T1000 (cell line): Measurements from ENCODE around the gene LRRC7.
A peak's percentile ranks its signal among the peaks of the same experiment; 100 is the strongest.
"Not testable (repeated sequence)": the region's sequence is repeated elsewhere in the genome, so short reads cannot be mapped to it uniquely, and the experiment has no call there.

ENCODE experiments used
- DNase-seq: peaks from one replicate; lab custom pipeline; 2025; ENCODE audit warnings: mixed read lengths; lab: John Stamatoyannopoulos, UW

LRRC7 gene

GRCh38 chr1:70042090-70042731, 474.5 kb downstream of the LRRC7 start:
- DNase-seq: no peak

DNA sequence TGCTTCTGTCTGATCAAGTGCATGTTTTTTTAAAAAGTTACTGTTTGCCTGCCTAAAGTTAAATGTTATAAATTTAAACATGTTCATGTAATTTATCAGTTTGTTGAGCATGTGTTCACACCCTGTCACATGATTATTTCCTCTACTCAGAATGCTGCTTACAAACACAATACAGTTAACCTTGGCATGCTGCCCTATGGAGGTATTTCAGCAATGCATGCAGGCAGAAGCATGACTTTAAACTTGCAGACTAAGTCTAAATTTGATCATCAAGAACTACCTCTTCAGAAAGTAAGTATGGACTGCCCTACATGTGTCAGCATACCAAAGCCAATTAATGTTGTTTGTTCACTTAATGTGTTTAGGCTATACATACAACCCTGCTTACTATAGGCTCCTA, 476.1 kb downstream of the LRRC7 start:
- DNase-seq: peak; percentile 3

DNA sequence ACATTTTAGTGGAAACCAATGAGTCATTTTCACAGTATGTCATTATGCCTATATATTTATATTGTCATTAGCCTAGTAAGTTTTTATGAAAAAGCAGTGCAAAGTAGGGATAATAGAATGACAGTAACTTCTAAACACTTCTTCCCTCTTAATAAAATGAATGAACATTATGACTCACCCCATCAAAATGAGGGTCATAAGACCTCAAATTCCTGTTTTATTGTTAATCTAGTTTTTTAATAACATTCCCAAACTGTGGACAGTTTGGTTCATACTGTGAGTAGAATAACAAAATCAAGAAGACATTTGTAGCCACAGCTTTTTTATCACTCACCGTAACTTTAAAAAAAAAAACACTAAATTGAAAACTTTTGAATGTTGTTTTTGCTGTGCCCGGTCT, 477.1 kb downstream of the LRRC7 start:
- DNase-seq: no peak

DNA sequence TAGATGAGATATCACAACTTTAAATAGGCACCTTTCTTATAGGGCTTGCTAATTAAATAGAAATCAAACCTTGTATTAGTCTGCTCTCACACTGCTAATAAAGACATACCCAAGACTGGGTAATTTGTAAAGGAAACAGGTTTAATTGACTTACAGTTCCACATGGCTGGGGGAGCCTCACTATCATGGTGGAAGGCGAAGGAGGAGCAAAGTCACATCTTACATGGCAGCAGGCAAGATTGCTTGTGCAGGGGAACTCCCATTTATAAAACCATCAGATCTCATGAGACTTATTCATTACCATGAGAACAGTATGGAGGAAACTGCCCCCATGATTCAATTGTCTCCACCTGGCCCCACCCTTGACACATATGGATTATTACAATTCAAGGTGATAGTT, 477.9 kb downstream of the LRRC7 start:
- DNase-seq: not testable (repeated sequence)

DNA sequence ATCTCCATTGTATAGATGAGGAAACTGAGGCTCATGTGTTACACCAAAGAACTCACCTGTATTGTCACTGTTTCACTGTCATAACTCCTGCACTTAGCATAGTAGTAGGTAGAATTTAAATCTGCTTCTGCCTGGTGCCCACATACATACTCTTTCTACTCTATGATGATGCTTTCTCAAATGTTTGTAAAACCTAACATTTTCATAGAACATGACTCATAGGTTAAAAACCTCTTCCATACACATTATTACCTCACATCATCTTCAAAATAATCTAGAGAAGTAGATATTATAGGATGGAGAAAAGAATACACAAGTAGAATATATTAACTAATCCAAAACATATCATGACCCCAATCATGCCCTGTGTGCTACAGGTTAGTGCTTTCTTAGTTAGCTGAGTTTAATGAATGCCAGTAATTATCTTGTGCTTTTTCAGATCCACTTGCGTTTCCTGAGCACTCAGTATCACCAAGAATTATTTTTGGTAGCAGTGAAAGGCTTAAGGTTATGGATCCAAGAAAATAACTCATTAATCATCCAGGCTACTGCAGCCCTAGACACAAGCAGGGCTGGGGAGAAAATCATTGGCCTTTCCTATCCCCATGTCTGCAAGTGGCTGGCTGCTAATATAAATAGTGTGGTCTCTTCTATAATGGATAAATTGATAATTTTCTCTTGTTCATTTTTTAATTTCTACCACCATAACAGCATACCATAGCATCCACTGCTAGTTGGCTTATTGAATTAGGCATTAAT, 480.8 kb downstream of the LRRC7 start:
- DNase-seq: no peak

- DNase-seq: no peak
These were observed 484.2 kb downstream of the LRRC7 start for GRCh38 chr1:70051926-70052325.

DNA sequence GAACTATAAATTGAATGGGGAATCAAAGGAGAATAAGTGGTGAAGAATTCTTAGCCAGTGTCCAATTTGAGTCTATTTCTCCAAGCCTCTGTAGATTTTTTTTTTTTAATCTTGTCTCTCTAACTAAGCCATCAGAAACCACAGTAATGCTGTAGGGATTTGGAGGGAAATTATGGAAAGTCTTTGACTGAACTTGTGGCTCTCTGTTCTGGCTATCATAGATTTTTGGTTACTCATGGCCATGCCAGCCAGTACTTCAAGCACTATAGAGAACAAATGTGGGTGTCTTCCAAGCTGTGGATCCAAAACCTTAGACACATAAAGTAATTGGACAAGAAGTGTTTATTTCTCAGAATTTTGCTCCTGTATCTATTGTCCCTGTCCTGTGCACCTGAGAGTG, 489.8 kb downstream of the LRRC7 start:
- DNase-seq: no peak

DNA sequence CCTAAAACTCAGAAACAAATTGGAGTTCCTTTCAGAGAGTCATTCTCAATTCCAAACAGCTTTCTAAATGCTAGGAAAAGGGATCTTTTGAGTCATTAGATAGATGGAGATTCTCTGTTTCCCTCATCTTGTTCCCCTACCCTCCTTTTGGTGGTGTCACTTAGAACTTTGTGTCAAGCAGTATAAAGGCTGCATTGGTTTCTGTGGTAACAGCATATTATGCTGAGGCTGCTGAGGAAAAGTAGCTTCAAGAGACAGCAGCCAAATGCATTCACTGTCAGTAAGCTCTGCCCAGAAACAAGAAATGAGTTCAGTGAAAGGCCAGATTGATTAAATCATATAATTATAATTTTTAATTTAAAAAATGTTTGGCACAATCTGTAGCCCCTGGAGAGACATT, 493.5 kb downstream of the LRRC7 start:
- DNase-seq: no peak

DNA sequence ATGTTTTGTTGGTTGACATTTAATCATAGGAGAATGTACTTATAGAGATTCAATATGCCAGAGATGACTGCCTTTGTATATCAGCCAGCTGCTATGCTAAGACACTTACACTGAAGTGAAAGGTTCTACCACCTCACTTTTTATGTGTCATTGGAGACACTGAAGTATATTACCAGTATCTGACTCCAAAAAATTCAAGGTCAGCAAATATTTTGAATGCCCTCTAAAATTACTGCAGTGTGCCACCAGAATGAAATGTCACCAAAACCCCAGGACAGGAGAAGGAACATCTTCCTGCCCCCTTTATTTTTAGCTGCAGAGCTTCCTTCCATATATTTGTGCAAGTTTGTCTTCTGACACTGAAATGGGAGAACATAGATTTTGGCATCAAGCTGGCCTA, 496.1 kb downstream of the LRRC7 start:
- DNase-seq: no peak

- DNase-seq: no peak
These were observed 499.0 kb downstream of the LRRC7 start for GRCh38 chr1:70066711-70067110.

DNA sequence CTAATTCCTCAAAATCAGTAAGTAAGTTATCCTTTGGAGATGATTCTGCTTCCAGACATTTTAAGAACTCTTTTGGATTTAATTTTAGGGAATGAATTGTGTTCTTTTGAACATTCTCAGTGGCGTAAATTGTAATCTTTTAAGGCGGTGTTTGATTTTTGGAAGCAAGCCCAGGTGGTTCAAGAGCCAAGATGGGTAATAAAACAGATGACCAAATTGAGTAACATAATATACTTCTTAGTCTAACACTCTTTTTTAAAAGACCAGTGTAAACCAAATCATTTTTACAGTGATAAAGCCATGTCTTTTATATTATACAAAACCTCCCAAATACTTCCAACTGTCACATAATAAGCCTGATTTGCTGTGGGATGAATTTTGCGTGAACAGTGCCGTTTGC, 503.9 kb downstream of the LRRC7 start:
- DNase-seq: no peak

GRCh38 chr1:70072231-70072751, 504.6 kb downstream of the LRRC7 start:
- no peak for DNase-seq

DNA sequence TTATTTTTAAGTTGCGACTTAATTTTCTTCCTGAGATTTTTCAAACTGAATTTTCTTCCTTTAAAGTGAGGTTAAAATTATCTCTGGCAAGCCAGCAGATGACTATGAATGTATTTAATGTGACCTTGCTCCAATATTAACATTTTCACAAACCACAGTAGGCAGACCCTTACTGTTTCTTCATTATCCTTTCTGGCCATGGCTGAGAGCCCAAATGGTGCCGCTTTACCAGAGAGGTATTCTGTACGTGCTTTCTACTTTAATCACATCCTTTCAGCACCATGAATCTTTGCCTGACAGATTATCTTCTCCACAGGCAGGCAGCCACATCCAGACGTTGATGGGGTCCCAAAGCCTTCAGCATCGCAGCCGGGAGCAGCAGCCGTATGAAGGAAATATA, 508.0 kb downstream of the LRRC7 start:
- DNase-seq: no peak

GRCh38 chr1:70077066-70077465, 509.3 kb downstream of the LRRC7 start:
- DNase-seq: no peak

GRCh38 chr1:70079546-70079945, 511.8 kb downstream of the LRRC7 start:
- DNase-seq: no peak

GRCh38 chr1:70083519-70083918, 515.8 kb downstream of the LRRC7 start:
- no peak for DNase-seq

GRCh38 chr1:70084314-70084915, 516.7 kb downstream of the LRRC7 start:
- no peak for DNase-seq

- no peak for DNase-seq
These were observed 517.8 kb downstream of the LRRC7 start for GRCh38 chr1:70085521-70085920.

- no peak for DNase-seq
These were observed 519.2 kb downstream of the LRRC7 start for GRCh38 chr1:70086897-70087296.

DNA sequence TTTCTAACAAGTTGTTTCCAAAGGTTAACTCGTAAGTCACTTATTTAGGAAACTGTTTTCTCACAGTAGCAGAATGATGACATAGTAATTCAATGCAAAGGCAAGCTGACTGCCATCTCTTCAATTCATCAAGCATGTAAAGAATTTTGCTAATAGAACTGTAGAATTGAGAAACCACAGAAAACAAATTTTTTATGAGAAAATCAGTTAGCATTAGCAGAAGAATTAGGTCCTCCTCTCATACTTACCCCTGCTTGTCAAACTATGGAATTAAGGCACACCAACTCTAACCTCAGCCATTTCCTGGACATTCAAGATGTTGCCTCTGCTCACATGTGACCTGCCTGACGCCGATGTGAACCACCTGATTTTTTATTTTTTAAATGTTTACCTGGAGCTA, 522.4 kb downstream of the LRRC7 start:
- DNase-seq: no peak

DNA sequence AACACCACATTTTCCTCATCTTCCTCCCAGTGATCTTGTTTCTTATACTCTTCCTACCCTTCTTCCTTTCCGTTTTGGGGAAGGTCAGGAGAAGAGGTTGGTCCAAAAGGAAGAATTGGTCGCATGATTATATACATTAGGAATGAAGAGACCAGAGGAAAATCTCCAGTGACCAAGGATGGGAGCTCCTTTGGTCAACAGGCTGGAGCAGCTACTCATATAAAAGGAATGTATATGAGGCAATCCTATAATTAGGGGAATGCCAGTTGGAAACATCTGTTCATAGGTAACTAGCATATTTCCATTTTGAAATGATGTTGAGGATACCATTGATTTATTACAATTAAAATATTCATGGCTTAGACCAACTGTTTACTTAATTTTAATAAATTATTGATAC, 523.2 kb downstream of the LRRC7 start:
- DNase-seq: peak; percentile 6

GRCh38 chr1:70091811-70092210, 524.1 kb downstream of the LRRC7 start:
- no peak for DNase-seq

DNA sequence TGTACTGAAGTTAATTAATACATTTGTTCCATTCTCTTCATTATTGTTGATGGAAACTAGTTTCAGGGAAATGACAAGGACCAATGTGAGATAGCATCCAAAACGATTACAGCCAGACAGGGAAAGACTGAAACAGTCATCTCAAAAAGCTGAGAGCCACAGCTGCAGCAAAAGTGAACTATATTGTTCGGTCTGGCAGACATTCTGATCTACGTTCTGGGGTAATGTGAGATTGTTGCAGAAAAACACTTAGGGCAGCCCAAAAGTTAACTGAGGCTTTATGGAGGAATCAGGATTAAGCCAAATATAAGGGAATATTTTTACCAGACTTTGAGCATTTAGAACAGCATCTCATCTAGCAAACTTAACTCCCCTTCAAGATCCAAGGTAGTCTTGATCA, 524.8 kb downstream of the LRRC7 start:
- no peak for DNase-seq
